ENCODE data around the gene ME1. TPM values are rescaled to one million over a fixed set of nuclear protein-coding genes. Genes with fewer than 3 reads are reported as not detected.

Gene ME1
- total RNA-seq, 1 experiment from 2014 or later = 5.3 TPM

- TF ChIP-seq TEAD1 (CRISPR knock-in tag; IDR thresholded peaks at IDR 0.05) = no peak
- TF ChIP-seq NFYB (CRISPR knock-in tag; conservative IDR thresholded peaks at IDR 0.05; ENCODE audit: low read depth) = no peak
- no peak for TF ChIP-seq ZNF232 (CRISPR knock-in tag; IDR thresholded peaks at IDR 0.05)
- no peak for TF ChIP-seq NFATC4 (CRISPR knock-in tag; IDR thresholded peaks at IDR 0.05)
- no peak for TF ChIP-seq NFE2L1 (CRISPR knock-in tag; IDR thresholded peaks at IDR 0.05)
- TF ChIP-seq, protein P1, sequence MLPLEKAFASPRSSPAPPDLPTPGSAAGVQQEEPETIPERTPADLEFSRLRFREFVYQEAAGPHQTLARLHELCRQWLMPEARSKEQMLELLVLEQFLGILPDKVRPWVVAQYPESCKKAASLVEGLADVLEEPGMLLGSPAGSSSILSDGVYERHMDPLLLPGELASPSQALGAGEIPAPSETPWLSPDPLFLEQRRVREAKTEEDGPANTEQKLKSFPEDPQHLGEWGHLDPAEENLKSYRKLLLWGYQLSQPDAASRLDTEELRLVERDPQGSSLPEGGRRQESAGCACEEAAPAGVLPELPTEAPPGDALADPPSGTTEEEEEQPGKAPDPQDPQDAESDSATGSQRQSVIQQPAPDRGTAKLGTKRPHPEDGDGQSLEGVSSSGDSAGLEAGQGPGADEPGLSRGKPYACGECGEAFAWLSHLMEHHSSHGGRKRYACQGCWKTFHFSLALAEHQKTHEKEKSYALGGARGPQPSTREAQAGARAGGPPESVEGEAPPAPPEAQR (CRISPR knock-in tag; IDR thresholded peaks at IDR 0.05) = no peak
- no peak for TF ChIP-seq RORB (CRISPR knock-in tag; IDR thresholded peaks at IDR 0.05)
- no peak for TF ChIP-seq ESRRA (CRISPR knock-in tag; IDR thresholded peaks at IDR 0.05; ENCODE audit: borderline replicate concordance)
- TF ChIP-seq ZNF416 (CRISPR knock-in tag; IDR thresholded peaks at IDR 0.05) = no peak
- TF ChIP-seq, protein P2, sequence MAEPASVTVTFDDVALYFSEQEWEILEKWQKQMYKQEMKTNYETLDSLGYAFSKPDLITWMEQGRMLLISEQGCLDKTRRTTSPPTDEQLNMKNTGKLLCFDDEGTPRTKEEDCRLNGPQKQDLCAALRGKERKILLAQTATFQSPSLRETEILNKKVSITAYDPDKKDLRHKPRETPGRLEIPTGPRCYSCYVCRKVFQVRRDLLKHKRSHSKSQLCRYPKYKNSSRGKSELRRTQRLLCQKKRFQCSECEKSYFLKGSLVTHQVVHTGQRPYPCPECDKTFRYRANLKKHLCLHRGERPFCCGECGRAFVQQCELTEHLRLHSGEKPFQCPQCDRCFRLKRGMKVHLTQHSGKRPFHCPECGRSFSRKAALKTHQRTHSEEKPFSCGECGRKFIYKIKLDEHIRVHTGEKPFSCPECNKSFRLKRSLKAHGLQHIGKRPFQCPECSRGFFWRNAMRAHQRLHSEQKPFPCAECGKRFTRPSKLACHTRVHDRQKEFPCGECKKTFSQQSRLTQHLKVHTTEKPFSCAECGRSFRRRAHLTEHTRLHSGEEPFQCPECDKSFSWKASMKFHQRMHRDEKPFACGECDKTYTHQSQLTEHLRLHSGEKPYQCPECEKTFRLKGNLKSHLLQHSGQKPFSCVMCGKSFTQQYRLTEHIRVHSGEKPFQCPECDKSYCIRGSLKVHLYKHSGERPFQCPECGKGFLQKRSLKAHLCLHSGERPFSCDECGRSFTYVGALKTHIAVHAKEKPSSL (CRISPR knock-in tag; conservative IDR thresholded peaks at IDR 0.05) = no peak
- TF ChIP-seq, protein P3, sequence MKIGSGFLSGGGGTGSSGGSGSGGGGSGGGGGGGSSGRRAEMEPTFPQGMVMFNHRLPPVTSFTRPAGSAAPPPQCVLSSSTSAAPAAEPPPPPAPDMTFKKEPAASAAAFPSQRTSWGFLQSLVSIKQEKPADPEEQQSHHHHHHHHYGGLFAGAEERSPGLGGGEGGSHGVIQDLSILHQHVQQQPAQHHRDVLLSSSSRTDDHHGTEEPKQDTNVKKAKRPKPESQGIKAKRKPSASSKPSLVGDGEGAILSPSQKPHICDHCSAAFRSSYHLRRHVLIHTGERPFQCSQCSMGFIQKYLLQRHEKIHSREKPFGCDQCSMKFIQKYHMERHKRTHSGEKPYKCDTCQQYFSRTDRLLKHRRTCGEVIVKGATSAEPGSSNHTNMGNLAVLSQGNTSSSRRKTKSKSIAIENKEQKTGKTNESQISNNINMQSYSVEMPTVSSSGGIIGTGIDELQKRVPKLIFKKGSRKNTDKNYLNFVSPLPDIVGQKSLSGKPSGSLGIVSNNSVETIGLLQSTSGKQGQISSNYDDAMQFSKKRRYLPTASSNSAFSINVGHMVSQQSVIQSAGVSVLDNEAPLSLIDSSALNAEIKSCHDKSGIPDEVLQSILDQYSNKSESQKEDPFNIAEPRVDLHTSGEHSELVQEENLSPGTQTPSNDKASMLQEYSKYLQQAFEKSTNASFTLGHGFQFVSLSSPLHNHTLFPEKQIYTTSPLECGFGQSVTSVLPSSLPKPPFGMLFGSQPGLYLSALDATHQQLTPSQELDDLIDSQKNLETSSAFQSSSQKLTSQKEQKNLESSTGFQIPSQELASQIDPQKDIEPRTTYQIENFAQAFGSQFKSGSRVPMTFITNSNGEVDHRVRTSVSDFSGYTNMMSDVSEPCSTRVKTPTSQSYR (CRISPR knock-in tag; IDR thresholded peaks at IDR 0.05) = no peak
- no peak for TF ChIP-seq PRRX2 (CRISPR knock-in tag; IDR thresholded peaks at IDR 0.05)
- TF ChIP-seq ZNF138 (CRISPR knock-in tag; conservative IDR thresholded peaks at IDR 0.05) = no peak
- TF ChIP-seq GABPB1 (CRISPR knock-in tag; IDR thresholded peaks at IDR 0.05) = no peak
- TF ChIP-seq NR3C1 (CRISPR knock-in tag; conservative IDR thresholded peaks at IDR 0.05; ENCODE audit: low read depth) = no peak
- TF ChIP-seq PRDM15 (CRISPR knock-in tag; IDR thresholded peaks at IDR 0.05) = no peak
- TF ChIP-seq EMX1 (CRISPR knock-in tag; IDR thresholded peaks at IDR 0.05) = no peak
- Mint-ChIP-seq H3K27ac (no peak overlapping the region), H3K36me3 (no peaks in the 10 kb centered on the region), H3K4me1 (no peaks in the 10 kb centered on the region), H3K9me3 (no peaks in the 10 kb centered on the region), H3K4me3 (no peak overlapping the region), H3K27me3 (ENCODE audit: low read depth) (no peaks in the 10 kb centered on the region)
- POLR2A ChIA-PET = no interaction called here
- DNase-seq (ENCODE audit: low spot score) (no peak), ATAC-seq (no peak)
- CTCF ChIA-PET = no interaction called here
These were observed 159.7 kb downstream of the ME1 start for GRCh38 chr6:83270971-83271719.
